Activated naive CD8-positive, alpha-beta T cell treated with anti-CD3 and anti-CD28 coated beads for 36 hours (primary cell): Measurements from ENCODE around the gene SSNA1. TPM values are rescaled to one million over a fixed set of nuclear protein-coding genes. Genes with fewer than 3 reads are reported as not detected.

Experiments used
- DNase-seq: peaks from one replicate; pipeline ENCODE4 v3.0.0; 2021
- H3K27ac Mint-ChIP-seq: one replicate; pipeline ENCODE4 v1.8.0; 2022; ENCODE audit warnings: mild to moderate bottlenecking, moderate library complexity, mixed read lengths
- H3K27me3 Mint-ChIP-seq: one replicate; pipeline ENCODE4 v1.8.0; 2022; ENCODE audit warnings: mild to moderate bottlenecking, mixed read lengths
- H3K36me3 Mint-ChIP-seq: one replicate; pipeline ENCODE4 v1.8.0; 2021; ENCODE audit warnings: mild to moderate bottlenecking, mixed read lengths
- H3K4me1 Mint-ChIP-seq: one replicate; pipeline ENCODE4 v1.8.0; 2021; ENCODE audit warnings: mixed read lengths
- H3K4me3 Mint-ChIP-seq: one replicate; pipeline ENCODE4 v1.8.0; 2022; ENCODE audit warnings: mild to moderate bottlenecking, moderate library complexity, mixed read lengths
- H3K9me3 Mint-ChIP-seq: one replicate; pipeline ENCODE4 v1.8.0; 2022; ENCODE audit warnings: mixed read lengths
- total RNA-seq, 2 experiments: library from RNA; stranded (reverse); gene quantifications; one replicate each; pipeline ENCODE4 v1.2.3, GENCODE V29; 2021

SSNA1 gene
- total RNA-seq, 2 experiments from 2014 or later = 78.1 to 80.1 TPM

DNA sequence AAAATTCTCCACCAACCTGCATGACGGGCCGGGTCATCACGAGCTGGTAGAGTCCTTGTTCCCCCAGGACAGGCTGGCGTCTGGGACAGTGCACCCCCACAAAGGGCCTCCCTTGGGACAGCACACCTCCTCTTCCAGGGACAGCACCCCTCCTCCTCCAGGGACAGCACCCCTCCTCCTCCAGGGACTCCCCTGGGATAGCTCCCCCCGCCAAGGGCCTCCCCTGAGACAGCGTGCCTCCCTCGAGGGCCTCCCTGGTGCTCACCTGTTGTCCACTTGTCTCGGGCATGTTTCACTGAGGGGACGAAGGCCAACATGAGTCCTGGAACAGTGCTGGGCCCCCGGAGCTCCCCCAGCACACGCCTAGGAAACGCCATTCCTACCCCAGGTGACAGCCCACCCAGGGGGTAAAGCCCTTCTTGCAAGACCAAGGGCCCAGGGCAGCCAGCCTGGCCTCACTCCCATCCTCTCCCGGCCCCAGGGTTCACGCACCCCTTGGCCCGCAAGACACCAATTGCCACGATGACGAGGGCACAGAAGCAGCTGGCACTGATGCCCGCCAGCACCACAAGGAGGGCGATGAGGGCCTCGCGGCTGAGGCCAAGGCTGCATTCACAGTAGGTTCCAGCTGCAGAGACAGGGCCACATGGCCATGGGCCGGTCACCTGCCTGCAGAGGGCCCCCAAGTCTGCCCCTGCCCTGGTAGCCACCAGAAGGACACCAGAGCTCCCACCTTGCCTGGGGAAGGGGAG is 17.2 kb upstream of the SSNA1 start:
- peaks cover 4% of the 10 kb centered on the region for H3K4me1 Mint-ChIP-seq
- DNase-seq = no peak
- H3K9me3 Mint-ChIP-seq = no peaks in the 10 kb centered on the region
- H3K4me3 Mint-ChIP-seq = no peak overlapping the region
- peaks cover 32% of the 10 kb centered on the region for H3K27me3 Mint-ChIP-seq
- H3K27ac Mint-ChIP-seq = no peak overlapping the region
- H3K36me3 Mint-ChIP-seq = no peaks in the 10 kb centered on the region

DNA sequence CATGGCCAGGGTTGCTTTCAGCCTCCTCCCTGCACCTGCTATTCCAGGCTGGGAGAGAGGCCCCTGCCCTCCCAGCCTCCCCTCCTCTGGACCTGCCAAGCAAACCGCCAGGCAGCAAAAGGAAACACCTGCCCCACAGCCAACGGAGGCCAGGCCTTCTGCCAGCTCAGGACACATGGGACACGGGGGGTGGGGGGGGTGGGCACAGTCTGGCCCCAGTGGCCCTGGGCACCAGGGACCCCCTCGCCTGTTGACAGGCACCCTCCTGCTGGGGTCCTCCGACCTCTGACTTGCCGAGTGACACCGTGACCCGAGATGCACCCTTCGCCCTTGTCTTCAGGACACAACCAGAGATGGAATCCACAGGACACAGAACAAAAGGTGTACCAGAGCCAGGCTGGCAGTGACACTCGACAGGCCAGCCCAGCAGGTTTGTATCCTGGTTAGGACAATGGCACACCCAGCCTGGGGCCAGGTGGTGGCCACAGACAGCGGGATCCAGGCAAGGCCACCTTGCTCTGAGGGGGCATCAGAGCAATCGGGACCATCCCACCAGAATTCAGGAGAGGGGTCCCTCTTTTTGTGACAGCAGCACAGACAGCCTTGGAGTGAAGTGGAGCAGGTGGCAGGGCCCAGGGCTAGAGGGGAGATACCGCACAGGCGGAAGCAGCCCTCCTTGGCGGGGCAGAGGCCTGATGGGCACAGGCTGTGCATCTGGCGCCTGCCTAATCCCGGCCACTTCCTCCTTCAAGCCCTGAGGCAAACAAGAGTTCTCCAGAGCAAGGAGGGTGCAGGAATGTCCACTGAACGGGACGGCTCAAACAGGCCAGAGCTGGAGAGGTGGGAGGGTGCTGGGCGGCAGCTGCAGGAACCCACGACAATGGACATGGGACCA is 15.3 kb upstream of the SSNA1 start:
- DNase-seq = no peak
- Mint-ChIP-seq H3K4me1 (peaks cover 5% of the 10 kb centered on the region), H3K36me3 (no peaks in the 10 kb centered on the region), H3K4me3 (no peak overlapping the region), H3K9me3 (no peaks in the 10 kb centered on the region), H3K27ac (no peak overlapping the region), H3K27me3 (peaks cover 22% of the 10 kb centered on the region)

DNA sequence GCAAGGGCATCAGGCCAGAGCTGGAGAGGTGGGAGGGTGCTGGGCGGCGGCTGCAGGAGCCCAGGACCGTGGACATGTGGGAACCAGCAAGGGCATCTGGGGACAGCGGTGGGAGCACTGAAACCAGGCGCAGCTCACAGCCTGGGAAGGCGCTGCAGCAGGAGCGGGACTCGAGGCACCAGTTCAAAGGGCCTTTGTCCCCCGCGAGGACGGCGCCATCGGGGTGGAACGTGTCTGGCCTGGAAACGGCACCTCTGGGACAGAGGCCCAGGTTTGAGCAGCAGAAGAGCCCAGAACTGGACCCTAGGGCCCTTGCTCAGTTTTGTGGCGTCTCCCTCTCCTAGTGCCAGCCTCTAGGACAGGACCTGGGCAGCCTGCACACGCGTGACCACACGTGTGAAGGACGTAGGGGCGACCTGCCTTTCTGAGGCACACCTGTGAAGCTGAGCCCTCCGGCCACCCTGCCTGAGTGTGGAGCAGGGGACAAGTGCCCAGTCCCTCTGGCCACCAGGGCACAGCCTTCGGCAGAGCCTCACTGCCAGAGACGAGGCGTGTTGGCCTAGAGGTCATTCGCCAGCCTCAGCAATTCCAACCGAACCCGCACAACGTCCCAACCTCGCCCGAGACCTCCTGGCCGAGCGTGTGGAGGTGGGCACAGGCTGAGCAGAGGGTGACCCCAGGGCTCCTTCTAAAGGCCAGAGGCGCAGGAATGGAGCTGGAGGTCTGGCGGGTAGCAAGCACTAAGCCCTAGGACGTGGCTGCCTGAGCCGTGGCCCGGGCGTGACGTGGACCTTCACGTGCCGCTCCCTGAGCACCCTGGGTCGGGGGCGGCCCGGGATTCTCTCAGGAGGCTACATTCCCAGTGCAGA is 14.4 kb upstream of the SSNA1 start:
- H3K4me3 Mint-ChIP-seq = no peak overlapping the region
- no peak overlapping the region for H3K27ac Mint-ChIP-seq
- no peaks in the 10 kb centered on the region for H3K36me3 Mint-ChIP-seq
- no peak for DNase-seq
- peaks cover 5% of the 10 kb centered on the region for H3K4me1 Mint-ChIP-seq
- H3K27me3 Mint-ChIP-seq = peaks cover 16% of the 10 kb centered on the region
- H3K9me3 Mint-ChIP-seq = no peaks in the 10 kb centered on the region

DNA sequence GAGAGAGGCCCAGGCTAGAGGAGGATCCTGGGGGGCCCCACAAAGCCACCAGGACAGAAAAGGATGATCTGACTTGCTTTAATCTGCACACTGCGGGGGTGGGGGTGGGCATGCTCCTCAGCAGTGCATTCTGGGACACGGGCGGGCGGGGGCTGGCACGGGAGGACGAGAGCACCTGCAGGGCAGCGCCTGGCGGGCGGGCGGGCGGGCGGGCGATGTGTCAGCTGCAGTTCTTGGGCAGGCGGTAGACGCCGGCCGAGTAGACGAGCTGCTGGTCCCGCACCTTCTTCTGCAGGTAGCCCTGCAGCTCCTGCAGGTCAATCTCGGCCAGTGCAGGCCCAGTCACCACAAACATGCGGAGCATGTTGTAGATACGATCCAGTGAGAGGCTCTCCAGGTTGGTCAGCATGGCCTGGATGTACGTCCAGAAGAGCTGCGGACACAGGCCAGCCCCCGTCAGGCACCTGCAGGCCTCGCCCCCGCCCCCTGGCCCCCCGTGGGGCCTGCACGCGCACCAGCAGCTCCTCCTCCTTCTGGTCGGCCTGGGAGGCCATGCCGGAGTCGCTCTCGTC is 13.7 kb upstream of the SSNA1 start:
- Mint-ChIP-seq H3K36me3 (no peaks in the 10 kb centered on the region), H3K9me3 (no peaks in the 10 kb centered on the region), H3K27ac (no peak overlapping the region), H3K4me1 (peaks cover 5% of the 10 kb centered on the region), H3K4me3 (no peak overlapping the region), H3K27me3 (peaks cover 15% of the 10 kb centered on the region)
- no peak for DNase-seq

DNA sequence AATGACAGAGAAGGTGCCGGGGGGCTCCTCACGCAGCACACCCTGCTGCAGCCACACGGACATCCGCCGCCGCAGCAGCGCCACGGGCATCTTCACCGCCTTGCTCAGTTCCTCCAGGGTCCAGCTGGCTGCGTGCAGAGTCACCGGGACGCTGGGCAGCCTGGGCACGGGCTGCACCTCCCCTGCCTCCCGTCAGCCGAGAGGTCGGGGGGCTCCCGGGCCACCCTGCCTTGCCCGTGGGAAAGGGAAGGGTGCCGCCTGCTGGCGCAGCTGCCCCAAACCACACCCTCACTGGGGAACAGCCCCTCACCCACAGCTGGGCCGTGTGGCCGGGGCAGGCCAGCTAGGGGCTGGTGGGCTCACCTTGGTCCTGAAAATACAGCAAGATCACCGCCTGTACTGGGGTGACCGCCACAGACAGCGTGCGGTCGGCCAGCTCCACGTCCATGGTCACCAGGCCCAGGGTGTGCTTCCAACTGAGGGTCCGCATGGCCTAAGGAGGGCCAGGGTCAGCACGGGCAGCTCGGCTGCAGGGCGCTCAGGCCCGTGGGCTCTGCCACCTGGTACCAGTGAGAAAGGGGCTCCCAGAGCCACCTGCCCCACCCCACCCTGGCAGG is 13.0 kb upstream of the SSNA1 start:
- no peaks in the 10 kb centered on the region for H3K9me3 Mint-ChIP-seq

DNA sequence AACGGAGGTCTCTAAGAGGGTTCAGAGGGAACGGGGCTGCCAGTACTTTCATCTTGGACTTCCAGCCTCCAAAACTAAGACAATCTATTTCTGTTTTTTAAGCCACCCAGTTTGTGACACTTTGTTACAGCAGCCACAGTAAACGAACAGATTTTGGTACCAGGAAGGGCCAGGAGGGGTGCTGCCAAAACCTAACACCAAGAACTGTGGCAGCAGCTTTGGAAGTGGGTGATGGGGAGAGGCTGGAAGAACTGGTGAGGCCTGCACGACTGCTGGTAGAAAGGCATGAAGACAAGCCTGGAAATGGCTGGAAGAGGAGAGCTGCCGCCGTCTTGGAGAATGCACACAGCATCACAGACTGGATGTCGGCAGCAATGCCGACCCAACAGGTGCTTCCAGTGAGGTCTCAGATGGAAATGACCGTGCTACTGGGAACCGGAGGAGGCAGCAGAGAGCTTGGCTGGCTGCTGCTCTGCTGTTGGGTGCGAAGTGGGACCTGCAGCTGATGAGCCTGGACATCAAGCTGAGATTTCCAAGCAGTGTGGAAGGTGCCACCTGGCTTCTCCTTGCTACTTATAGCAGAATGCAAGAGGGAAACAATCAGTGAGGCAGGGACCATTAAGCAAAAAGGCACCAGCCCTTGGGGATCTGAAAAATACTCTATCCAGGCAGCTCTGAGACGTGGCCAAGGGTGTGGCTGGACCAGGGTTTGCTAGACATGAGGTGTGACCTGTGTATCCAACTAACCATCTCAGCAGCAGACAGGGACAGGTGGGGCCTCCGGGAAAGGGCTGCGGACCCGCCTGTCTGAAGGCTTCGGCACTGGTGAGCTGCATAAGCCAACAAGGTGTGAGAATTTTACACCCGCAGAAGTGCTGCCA is 11.9 kb upstream of the SSNA1 start:
- H3K4me1 Mint-ChIP-seq = peaks cover 5% of the 10 kb centered on the region
- no peaks in the 10 kb centered on the region for H3K9me3 Mint-ChIP-seq
- no peaks in the 10 kb centered on the region for H3K36me3 Mint-ChIP-seq
- no peak overlapping the region for H3K27ac Mint-ChIP-seq
- peaks cover 2% of the 10 kb centered on the region for H3K27me3 Mint-ChIP-seq
- no peak for DNase-seq
- no peak overlapping the region for H3K4me3 Mint-ChIP-seq

More for the DNA sequence above, 13.0 kb upstream of the SSNA1 start:
- Mint-ChIP-seq H3K36me3 (no peaks in the 10 kb centered on the region), H3K27ac (no peak overlapping the region), H3K4me3 (no peak overlapping the region), H3K4me1 (peaks cover 5% of the 10 kb centered on the region), H3K27me3 (peaks cover 9% of the 10 kb centered on the region)
- no peak for DNase-seq

DNA sequence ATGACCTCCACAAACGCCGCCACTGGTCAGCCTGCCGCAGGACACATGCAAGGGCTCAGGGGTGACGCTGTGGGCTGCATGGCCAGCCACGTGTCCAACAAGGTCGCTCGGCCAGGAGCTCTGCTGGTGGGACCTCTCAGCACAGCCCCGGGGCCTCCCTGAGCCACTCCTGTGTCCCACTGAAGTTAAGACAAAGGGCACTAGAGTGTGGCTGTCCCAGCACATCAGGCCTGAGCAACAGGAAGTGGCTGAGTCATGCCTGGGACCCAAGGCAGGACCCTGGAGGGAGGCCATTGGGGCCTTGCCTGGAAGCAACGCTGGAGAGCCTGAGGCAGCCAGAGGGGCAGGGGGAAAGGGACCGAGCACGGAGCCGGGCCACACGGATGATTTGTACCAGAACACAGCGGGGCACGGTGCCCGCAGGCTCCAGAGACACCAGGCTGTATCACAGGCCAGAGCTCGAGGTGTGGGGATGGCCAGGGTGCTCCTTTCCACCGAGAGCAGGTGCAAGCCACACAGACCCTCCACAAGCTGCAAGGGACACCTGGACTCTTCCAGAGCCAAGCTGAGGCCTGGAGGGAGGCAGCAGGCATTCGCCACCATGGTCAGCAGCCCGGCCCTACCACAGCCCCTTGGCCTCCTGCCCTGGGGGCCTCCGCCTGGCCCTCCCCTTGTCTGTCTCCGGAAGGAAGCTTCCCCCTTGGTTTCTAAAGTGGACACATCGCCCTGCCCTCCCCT is 10.1 kb upstream of the SSNA1 start:
- no peak for DNase-seq
- no peaks in the 10 kb centered on the region for H3K27me3 Mint-ChIP-seq
- H3K4me3 Mint-ChIP-seq = no peak overlapping the region
- peaks cover 3% of the 10 kb centered on the region for H3K36me3 Mint-ChIP-seq
- no peak overlapping the region for H3K27ac Mint-ChIP-seq
- peaks cover 5% of the 10 kb centered on the region for H3K4me1 Mint-ChIP-seq
- no peaks in the 10 kb centered on the region for H3K9me3 Mint-ChIP-seq

DNA sequence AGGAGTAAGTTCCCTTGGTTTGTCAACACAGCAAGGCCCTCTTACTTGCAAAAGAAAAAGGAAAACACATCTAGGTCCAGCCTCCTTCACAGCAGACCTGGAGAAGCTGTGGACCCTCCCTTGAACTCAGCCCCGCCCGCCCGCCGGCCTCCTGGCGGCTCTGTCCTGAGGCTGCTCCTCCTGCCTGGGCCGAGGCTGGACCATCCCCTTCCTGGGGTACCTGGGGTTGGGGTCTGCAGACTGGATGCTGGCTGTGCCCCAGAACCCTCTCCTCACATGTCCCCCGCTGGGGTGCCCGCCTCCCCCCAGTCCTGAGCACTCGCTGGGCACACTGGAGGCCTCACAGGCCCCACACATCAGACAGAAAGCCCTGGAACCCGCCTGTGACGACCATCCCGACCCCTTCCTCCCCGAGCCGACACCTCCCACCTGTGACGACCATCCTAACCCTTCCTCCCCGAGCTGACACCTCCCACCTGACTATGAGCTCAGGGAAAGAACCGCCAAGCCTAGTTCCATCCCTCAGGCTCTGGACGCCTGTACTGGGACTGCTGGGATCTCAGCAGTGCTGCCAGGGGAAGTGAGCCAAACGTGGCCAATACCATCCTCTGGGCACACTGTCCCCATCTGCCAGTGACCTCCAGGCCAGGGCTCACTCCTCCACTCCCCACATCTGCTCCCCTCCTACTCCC is 9.4 kb upstream of the SSNA1 start:
- no peaks in the 10 kb centered on the region for H3K9me3 Mint-ChIP-seq
- no peak overlapping the region for H3K27ac Mint-ChIP-seq
- peaks cover 5% of the 10 kb centered on the region for H3K4me1 Mint-ChIP-seq
- H3K27me3 Mint-ChIP-seq = no peaks in the 10 kb centered on the region
- no peak overlapping the region for H3K4me3 Mint-ChIP-seq
- DNase-seq = no peak
- H3K36me3 Mint-ChIP-seq = peaks cover 3% of the 10 kb centered on the region

DNA sequence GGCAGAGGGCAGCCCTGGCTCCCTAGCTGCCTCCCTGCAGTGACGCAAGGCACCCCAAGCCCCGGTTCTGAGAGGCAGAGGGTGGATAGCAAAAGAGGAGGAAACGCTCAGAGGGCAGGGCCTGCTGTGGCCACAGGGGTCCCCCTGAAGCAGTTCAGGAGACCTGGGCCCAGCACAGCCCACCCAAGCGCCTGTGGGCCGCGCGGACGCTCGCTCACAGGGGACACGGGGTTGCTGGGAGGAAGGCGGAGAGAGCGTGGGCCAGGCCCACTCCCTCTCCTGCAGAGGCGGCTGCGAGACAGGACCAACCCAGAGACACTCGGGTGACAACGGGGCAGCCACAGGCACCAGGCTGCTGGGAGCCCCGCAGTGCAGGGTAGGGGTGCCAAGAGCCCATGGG is 8.7 kb upstream of the SSNA1 start:
- H3K36me3 Mint-ChIP-seq = peaks cover 3% of the 10 kb centered on the region
- H3K9me3 Mint-ChIP-seq = no peaks in the 10 kb centered on the region

DNA sequence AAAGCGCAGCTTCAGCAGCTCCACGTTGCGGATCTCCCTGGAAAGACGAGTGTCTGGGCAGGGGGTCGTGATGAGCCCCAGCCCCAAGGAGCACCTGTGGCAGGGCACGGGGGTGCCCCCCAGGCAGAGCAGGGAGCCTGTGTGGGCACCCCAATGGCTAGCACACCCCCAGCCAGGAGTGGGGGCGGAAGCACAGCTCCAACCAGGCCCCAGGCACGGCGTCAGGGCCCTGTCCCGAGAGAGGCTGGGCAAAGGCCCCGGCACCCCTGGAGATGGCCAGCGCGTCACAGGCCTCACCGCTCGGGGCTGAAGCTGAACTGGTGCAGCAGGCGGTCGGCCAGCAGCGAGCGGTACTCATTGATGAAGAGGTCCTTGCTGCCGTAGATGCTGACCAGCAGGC is 8.0 kb upstream of the SSNA1 start:
- Mint-ChIP-seq H3K27me3 (no peaks in the 10 kb centered on the region), H3K9me3 (no peaks in the 10 kb centered on the region), H3K4me3 (no peak overlapping the region), H3K27ac (no peak overlapping the region), H3K36me3 (peaks cover 3% of the 10 kb centered on the region), H3K4me1 (peaks cover 5% of the 10 kb centered on the region)
- no peak for DNase-seq

More for the DNA sequence above, 8.7 kb upstream of the SSNA1 start:
- no peak overlapping the region for H3K4me3 Mint-ChIP-seq
- no peak for DNase-seq
- peaks cover 5% of the 10 kb centered on the region for H3K4me1 Mint-ChIP-seq
- H3K27ac Mint-ChIP-seq = no peak overlapping the region
- no peaks in the 10 kb centered on the region for H3K27me3 Mint-ChIP-seq

DNA sequence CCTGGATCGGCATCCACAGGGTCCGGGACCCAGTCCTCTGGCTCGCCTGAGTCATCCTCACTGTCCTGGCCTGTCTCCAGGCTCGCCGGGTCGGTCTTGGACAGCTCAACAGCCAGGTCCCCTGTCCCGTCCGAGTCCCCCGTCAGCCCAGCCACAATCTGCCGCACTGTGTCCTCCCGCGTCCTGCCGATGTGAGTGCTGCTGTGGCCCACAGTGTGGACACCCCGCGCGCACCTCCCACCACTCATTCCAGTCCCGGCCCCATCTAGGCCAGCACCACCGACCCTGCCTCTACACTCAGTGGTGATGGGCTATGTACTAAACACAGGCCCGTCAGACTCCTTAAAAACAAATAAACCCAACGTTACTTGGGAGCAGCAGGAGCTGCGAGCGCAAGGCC is 6.8 kb upstream of the SSNA1 start:
- DNase-seq = no peak
- H3K27me3 Mint-ChIP-seq = no peaks in the 10 kb centered on the region
- H3K4me1 Mint-ChIP-seq = peaks cover 5% of the 10 kb centered on the region
- no peaks in the 10 kb centered on the region for H3K9me3 Mint-ChIP-seq
- no peak overlapping the region for H3K4me3 Mint-ChIP-seq
- peaks cover 3% of the 10 kb centered on the region for H3K36me3 Mint-ChIP-seq
- H3K27ac Mint-ChIP-seq = no peak overlapping the region

DNA sequence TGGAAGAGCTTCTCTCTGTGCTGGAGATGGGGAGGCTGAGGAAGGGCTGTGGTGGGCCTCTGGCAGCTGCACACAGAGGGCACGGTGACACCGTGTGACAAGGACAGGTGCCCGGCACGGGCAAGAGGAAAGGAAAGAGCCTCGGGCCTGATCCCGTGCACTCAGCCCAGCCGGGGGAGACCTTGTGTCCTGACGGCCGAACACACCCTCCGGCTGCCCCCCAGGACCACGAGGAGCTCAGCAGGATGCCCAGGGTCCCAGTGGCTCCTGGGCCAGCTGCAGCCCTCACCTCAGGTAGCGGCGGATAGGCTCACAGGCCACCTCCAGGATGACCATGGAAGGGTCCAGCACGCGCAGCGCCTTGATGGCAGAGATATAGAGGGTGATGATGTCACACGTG is 5.6 kb upstream of the SSNA1 start:
- no peaks in the 10 kb centered on the region for H3K27me3 Mint-ChIP-seq
- peaks cover 16% of the 10 kb centered on the region for H3K4me1 Mint-ChIP-seq
- H3K36me3 Mint-ChIP-seq = peaks cover 6% of the 10 kb centered on the region
- DNase-seq = no peak
- no peak overlapping the region for H3K27ac Mint-ChIP-seq
- H3K9me3 Mint-ChIP-seq = no peaks in the 10 kb centered on the region
- H3K4me3 Mint-ChIP-seq = no peak overlapping the region
